OCI-LY1 (cell line): ENCODE measurements around the gene EXO1.

Source experiments
- H2AFZ ChIP-seq: fragments of 200-600 bp; sonication (generic), shearing (Covaris generic); 2 replicates; pipeline ENCODE4 v1.6.0; 2014; ENCODE audit warnings: antibody characterized with exemption, mild to moderate bottlenecking, low read length
- H3F3A ChIP-seq: fragments of 200-600 bp; sonication (generic), shearing (Covaris generic); 2 replicates; pipeline ENCODE4 v1.6.0; 2014; ENCODE audit warnings: mild to moderate bottlenecking, antibody characterized with exemption, low read length, moderate library complexity; ENCODE audit not compliant: insufficient read depth
- H3K27ac ChIP-seq: fragments of 200-600 bp; sonication (generic); 2 replicates; pipeline ENCODE4 v1.5.1; 2014; ENCODE audit warnings: low read length, mixed run types, mild to moderate bottlenecking, low read depth; ENCODE audit not compliant: poor library complexity, severe bottlenecking
- H3K27me3 ChIP-seq: fragments of 200-600 bp; sonication (generic); 2 replicates; pipeline ENCODE4 v1.6.0; 2014; ENCODE audit warnings: antibody characterized with exemption, mild to moderate bottlenecking, low read length, moderate library complexity; ENCODE audit not compliant: insufficient read depth
- H3K36me3 ChIP-seq: fragments of 200-600 bp; sonication (generic); 2 replicates; pipeline ENCODE4 v1.6.1; 2014; ENCODE audit warnings: mild to moderate bottlenecking, antibody characterized with exemption, low read length, moderate library complexity, mixed read lengths; ENCODE audit not compliant: insufficient read depth
- H3K4me1 ChIP-seq: fragments of 200-600 bp; sonication (generic); 2 replicates; pipeline ENCODE4 v1.5.1; 2014; ENCODE audit warnings: mild to moderate bottlenecking, low read length, moderate library complexity; ENCODE audit not compliant: insufficient read depth, severe bottlenecking
- H3K4me2 ChIP-seq: fragments of 200-600 bp; sonication (generic), shearing (Covaris generic); 2 replicates; pipeline ENCODE4 v1.6.1; 2014; ENCODE audit warnings: low read length
- H3K4me3 ChIP-seq: fragments of 200-600 bp; sonication (generic); 2 replicates; pipeline ENCODE4 v1.5.1; 2014; ENCODE audit warnings: low read length, low read depth, mild to moderate bottlenecking, mixed read lengths; ENCODE audit not compliant: poor library complexity, severe bottlenecking
- H3K79me2 ChIP-seq: fragments of 200-600 bp; shearing (Covaris generic); 2 replicates; pipeline ENCODE4 v1.6.1; 2016; ENCODE audit warnings: mixed run types, low read length, mixed read lengths; ENCODE audit not compliant: insufficient read depth
- H3K9ac ChIP-seq: fragments of 200-600 bp; sonication (generic), shearing (Covaris generic); 2 replicates; pipeline ENCODE4 v1.6.1; 2014; ENCODE audit warnings: mild to moderate bottlenecking, low read length, mixed read lengths
- H3K9me2 ChIP-seq: fragments of 200-600 bp; sonication (generic), shearing (Covaris generic); 2 replicates; pipeline ENCODE4 v1.6.1; 2014; ENCODE audit warnings: low read depth, mild to moderate bottlenecking, low read length, mixed read lengths
- H3K9me3 ChIP-seq: fragments of 200-600 bp; shearing (Covaris generic); 2 replicates; pipeline ENCODE4 v1.6.1; 2014; ENCODE audit warnings: low read length, mixed read lengths
- H4K20me1 ChIP-seq: fragments of 200-600 bp; sonication (generic), shearing (Covaris generic); 2 replicates; pipeline ENCODE4 v1.6.0; 2016; ENCODE audit warnings: mild to moderate bottlenecking, low read length; ENCODE audit not compliant: insufficient read depth
- CTCF ChIP-seq: fragments of 200-600 bp; sonication (generic), shearing (Covaris generic); IDR thresholded peaks from 2 replicates; pipeline ENCODE4 v1.5.1; 2017; ENCODE audit warnings: mild to moderate bottlenecking, antibody characterized with exemption, low read length, moderate library complexity, mixed read lengths
- EZH2 ChIP-seq: fragments of 200-600 bp; sonication (generic), shearing (Covaris generic); IDR thresholded peaks from 2 replicates; pipeline ENCODE4 v1.8.0; 2017; ENCODE audit warnings: borderline replicate concordance, mixed run types, mild to moderate bottlenecking, antibody characterized with exemption, low read length, moderate library complexity, mixed read lengths

Gene EXO1

GRCh38 chr1:241924080-241924808, 76.2 kb downstream of the EXO1 start:
- no peak overlapping the region for H3K27ac ChIP-seq
- H3K27me3 ChIP-seq, result 0 out of 2 replicates have a peak, but pooled peaks cover 4% of the 10 kb centered on the region
- TF ChIP-seq EZH2 (no peak), CTCF (no peak)
- no peaks in the 10 kb centered on the region for H3F3A ChIP-seq
- H3K36me3 ChIP-seq, result no peaks in the 10 kb centered on the region
- no peaks in the 10 kb centered on the region for H3K9me3 ChIP-seq
- no peaks in the 10 kb centered on the region for H3K4me1 ChIP-seq
- no peak overlapping the region for H3K4me3 ChIP-seq
- H3K4me2 ChIP-seq, result no peak overlapping the region
- no peak overlapping the region for H3K9ac ChIP-seq
- no peaks in the 10 kb centered on the region for H3K79me2 ChIP-seq
- no peaks in the 10 kb centered on the region for H4K20me1 ChIP-seq
- H2AFZ ChIP-seq, result no peak overlapping the region
- no peaks in the 10 kb centered on the region for H3K9me2 ChIP-seq

- Histone ChIP-seq H3K9me3 (no peaks in the 10 kb centered on the region), H3K27me3 (no peaks in the 10 kb centered on the region), H3F3A (no peaks in the 10 kb centered on the region), H3K9me2 (no peaks in the 10 kb centered on the region), H3K36me3 (no peaks in the 10 kb centered on the region), H3K4me3 (no peak overlapping the region), H4K20me1 (no peaks in the 10 kb centered on the region), H3K9ac (no peak overlapping the region), H3K4me2 (no peak overlapping the region), H3K27ac (no peak overlapping the region), H3K4me1 (no peaks in the 10 kb centered on the region), H3K79me2 (no peaks in the 10 kb centered on the region), H2AFZ (no peak overlapping the region)
- TF ChIP-seq CTCF (no peak), EZH2 (no peak)
Observed at GRCh38 chr1:241926141-241926540, 78.1 kb downstream of the EXO1 start.

- no peaks in the 10 kb centered on the region for H3K9me3 ChIP-seq
- H3K9me2 ChIP-seq, result no peaks in the 10 kb centered on the region
- H3K4me3 ChIP-seq, result no peak overlapping the region
- H2AFZ ChIP-seq, result no peak overlapping the region
- H3K27me3 ChIP-seq, result no peaks in the 10 kb centered on the region
- no peaks in the 10 kb centered on the region for H4K20me1 ChIP-seq
- H3K4me1 ChIP-seq, result no peaks in the 10 kb centered on the region
- no peak overlapping the region for H3K9ac ChIP-seq
- H3K79me2 ChIP-seq, result no peaks in the 10 kb centered on the region
- H3K36me3 ChIP-seq, result no peaks in the 10 kb centered on the region
- TF ChIP-seq CTCF (no peak), EZH2 (no peak)
- no peak overlapping the region for H3K27ac ChIP-seq
- H3K4me2 ChIP-seq, result no peak overlapping the region
- no peaks in the 10 kb centered on the region for H3F3A ChIP-seq
Observed at GRCh38 chr1:241927321-241927720, 79.3 kb downstream of the EXO1 start.
